ENCODE results near the gene SETD4. TPM values are rescaled to one million over a fixed set of nuclear protein-coding genes. Genes with fewer than 3 reads are reported as not detected.

SETD4 gene
- total RNA-seq, 2 donors from 2014 or later, result 18.2 to 29.1 TPM

DNA sequence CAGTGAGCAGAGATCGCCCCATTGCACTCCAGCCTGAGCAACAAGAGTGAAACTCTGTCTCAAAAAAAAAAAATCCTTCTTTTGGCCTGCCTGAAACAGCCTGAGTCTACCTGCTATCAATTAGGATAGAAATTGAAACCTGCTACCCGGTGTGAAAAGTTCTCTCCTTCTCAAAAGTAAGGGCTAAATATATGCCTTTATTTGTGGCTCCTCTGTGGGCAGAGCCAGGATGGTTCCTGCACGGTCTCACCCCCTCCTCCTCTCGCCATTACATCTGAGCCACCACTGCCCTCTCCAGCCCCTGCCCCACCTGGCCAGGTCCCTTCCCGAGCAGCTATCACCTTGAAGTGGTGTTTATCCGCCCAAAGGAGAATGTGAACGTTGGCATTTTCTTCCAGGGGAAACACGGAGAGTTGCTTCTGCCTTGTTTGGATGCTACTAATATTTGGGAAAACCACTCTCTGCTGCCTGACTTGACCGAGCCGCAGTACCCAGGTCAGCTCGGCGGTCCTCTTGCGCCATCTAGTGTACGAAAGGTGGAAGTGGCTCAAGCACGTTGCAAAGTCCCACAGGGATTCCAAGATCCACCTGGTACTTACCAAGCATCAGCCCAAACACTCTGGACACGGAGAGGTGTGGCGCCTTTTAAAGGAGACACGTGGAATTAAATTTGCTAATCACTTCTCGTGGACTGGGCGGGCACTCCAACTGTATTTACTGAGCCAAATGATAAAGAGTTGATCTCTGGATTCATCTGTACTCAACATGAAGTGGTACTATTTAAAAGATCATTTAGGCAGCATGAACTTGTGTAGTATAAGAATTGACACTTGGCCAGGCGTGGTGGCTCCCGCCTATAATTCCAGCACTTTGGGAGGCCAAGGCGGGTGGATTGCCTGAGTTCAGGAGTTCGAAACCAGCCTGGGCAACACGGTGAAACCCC lies 31.9 kb downstream of the SETD4 start:
- ATAC-seq, result peak; percentile 78 to 86
- H3K27ac Mint-ChIP-seq, result no peak overlapping the region
- no peak overlapping the region for H3K4me3 Mint-ChIP-seq
- H3K9me3 Mint-ChIP-seq, result no peaks in the 10 kb centered on the region
- H3K27me3 Mint-ChIP-seq, result no peaks in the 10 kb centered on the region
- peak; percentile 83 for DNase-seq (ENCODE audit: low spot score)
- no peaks in the 10 kb centered on the region for H3K36me3 Mint-ChIP-seq
- H3K4me1 Mint-ChIP-seq (ENCODE audit: low read depth in 2 of 2), result peaks cover 5 to 6% of the 10 kb centered on the region in 2 donors

GRCh38 chr21:36027347-36027746 lies 33.0 kb downstream of the SETD4 start:
- Mint-ChIP-seq H3K27me3 (no peaks in the 10 kb centered on the region), H3K9me3 (no peaks in the 10 kb centered on the region), H3K4me3 (no peak overlapping the region), H3K36me3 (no peaks in the 10 kb centered on the region), H3K27ac (no peak overlapping the region), H3K4me1 (ENCODE audit: low read depth in 2 of 2) (peaks cover 5 to 6% of the 10 kb centered on the region in 2 donors)
- ATAC-seq (no peak), DNase-seq (ENCODE audit: low spot score) (no peak)

DNA sequence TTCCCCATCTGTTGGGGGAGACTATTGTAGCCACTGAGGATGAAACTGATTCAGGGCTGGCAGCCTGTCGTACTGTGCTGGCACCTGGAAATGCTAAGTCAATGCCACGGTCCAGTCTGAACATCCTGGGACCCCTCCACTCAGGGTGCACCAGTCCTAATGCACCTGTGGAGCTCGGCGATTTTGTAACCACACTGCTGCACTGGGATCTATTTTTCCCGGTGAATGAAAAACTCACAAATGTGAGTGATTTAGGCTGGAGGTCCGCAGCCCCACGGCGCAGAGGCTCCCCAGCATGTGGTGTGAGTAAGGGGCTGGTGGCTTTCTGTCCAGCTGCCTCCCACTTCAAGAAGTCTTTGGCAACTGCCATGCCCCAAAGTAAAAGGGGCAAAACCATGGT lies 35.5 kb downstream of the SETD4 start:
- H3K4me1 Mint-ChIP-seq (ENCODE audit: low read depth in 2 of 2), result peaks cover 5 to 6% of the 10 kb centered on the region in 2 donors

DNA sequence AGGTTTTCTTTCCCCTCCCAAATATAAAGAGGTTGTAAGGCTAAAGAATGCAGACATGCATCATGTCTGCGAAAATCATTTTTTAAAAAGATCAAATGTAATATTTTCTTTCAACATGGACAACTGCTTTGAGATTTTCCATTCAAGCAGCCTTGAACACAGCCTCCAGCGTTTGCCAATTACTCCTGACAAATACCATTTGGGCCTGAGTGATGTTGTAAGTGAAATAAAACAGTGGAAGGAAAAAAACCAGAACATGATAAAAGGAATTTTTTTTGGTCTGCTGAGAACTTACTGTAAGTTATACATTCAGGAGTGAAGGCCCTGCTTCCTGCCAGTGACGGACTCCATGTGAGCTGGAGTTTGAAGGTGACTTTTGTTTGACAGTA lies 37.2 kb downstream of the SETD4 start:
- no peak for ATAC-seq

More for the DNA sequence above, 35.5 kb downstream of the SETD4 start:
- ATAC-seq (no peak), DNase-seq (ENCODE audit: low spot score) (no peak)
- Mint-ChIP-seq H3K27me3 (no peaks in the 10 kb centered on the region), H3K9me3 (no peaks in the 10 kb centered on the region), H3K4me3 (no peak overlapping the region), H3K36me3 (no peaks in the 10 kb centered on the region), H3K27ac (no peak overlapping the region)

DNA sequence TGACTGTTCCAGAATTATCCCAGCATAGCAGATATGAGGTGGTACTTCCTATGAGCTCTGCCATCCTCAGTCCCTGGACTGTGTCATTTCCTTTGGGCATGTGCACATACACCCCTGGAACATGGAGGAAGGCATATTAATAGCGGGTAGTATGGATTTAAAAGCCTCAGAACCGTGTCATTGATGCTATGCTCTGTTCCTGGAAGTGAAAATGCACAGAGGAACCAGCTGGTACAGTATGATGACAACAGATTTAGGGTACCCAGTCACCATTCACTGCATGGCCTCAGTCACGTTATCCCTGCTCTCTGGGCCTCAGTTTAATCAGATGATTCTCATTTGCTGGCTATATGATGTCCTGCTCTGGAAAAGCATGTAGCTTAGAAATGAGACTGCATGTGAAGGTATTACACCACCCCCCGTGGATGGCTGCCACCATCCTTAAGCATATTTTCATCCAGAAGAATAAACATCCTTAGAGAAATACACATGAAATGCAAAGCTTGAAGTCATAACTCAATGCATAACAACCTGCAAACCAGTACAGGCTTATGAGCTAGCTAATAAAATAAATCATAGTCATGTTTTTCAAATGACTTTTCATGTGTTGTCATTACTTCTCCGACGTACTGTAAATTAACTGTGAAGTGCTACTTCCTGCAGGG lies 37.8 kb downstream of the SETD4 start:
- ATAC-seq (no peak), DNase-seq (ENCODE audit: low spot score) (no peak)
- no peak overlapping the region for H3K27ac Mint-ChIP-seq
- H3K4me3 Mint-ChIP-seq, result no peak overlapping the region
- no peaks in the 10 kb centered on the region for H3K36me3 Mint-ChIP-seq
- H3K4me1 Mint-ChIP-seq (ENCODE audit: low read depth in 2 of 2), result no peaks in the 10 kb centered on the region
- no peaks in the 10 kb centered on the region for H3K9me3 Mint-ChIP-seq
- H3K27me3 Mint-ChIP-seq, result no peaks in the 10 kb centered on the region

More for the DNA sequence above, 37.2 kb downstream of the SETD4 start:
- Mint-ChIP-seq H3K36me3 (no peaks in the 10 kb centered on the region), H3K9me3 (no peaks in the 10 kb centered on the region), H3K27me3 (no peaks in the 10 kb centered on the region), H3K4me3 (no peak overlapping the region), H3K4me1 (ENCODE audit: low read depth in 2 of 2) (no peaks in the 10 kb centered on the region), H3K27ac (no peak overlapping the region)
- DNase-seq (ENCODE audit: low spot score), result no peak

DNA sequence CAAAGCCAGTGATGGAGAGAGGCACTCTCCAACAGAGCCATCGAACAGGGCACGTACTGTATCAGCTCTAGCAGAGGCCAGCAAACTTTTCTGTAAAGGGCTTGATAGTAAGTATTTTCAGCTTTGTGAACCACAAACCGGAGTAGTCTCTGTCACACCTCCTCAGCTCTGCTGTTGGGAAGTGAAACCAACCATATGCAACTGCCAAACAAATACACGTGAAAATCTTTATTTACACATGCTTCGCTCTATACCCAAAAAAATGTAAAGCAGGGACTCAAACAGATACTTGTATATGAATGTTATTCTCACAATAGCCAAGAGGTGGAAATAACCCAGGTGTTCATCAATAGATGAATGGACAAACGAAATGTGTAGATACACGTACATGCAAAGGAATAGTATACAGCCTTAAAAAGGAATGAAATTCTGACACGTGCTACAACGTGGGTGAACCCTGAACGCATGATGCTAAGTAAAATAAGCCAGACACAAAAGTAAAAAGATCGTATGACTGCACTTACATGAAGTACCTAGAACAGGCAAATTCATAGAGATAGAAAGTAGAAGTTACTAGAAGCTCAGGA lies 39.0 kb downstream of the SETD4 start:
- H3K9me3 Mint-ChIP-seq, result no peaks in the 10 kb centered on the region
- H3K27me3 Mint-ChIP-seq, result no peaks in the 10 kb centered on the region
- H3K27ac Mint-ChIP-seq, result no peak overlapping the region
- ATAC-seq, result no peak
- no peak for DNase-seq (ENCODE audit: low spot score)
- no peak overlapping the region for H3K4me3 Mint-ChIP-seq
- H3K4me1 Mint-ChIP-seq (ENCODE audit: low read depth in 2 of 2), result no peaks in the 10 kb centered on the region
- H3K36me3 Mint-ChIP-seq, result no peaks in the 10 kb centered on the region

DNA sequence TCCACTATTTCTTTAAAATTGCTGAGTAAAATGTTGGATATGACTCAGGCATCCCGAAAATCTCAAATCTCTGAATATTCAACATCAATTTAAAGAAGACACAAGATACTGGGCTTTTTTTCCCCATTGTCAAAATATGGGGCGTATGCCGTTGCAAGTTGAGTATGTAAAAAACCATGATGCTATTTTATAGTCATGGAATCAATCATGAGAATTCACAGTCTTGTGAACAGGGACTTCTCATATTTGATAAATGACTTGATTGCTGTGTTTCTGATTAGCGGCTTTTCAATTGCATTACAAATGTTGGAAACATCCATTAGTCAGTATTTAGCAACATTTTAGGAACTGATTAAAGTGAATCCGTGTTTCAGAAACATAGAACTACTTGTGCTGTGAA lies 45.3 kb downstream of the SETD4 start:
- no peaks in the 10 kb centered on the region for H3K9me3 Mint-ChIP-seq
- H3K27me3 Mint-ChIP-seq, result peaks cover 12 to 14% of the 10 kb centered on the region in 2 donors
- H3K4me3 Mint-ChIP-seq, result no peak overlapping the region
- no peak for DNase-seq (ENCODE audit: low spot score)
- no peaks in the 10 kb centered on the region for H3K36me3 Mint-ChIP-seq
- no peak overlapping the region for H3K27ac Mint-ChIP-seq
- no peak for ATAC-seq
- no peaks in the 10 kb centered on the region for H3K4me1 Mint-ChIP-seq (ENCODE audit: low read depth in 2 of 2)

DNA sequence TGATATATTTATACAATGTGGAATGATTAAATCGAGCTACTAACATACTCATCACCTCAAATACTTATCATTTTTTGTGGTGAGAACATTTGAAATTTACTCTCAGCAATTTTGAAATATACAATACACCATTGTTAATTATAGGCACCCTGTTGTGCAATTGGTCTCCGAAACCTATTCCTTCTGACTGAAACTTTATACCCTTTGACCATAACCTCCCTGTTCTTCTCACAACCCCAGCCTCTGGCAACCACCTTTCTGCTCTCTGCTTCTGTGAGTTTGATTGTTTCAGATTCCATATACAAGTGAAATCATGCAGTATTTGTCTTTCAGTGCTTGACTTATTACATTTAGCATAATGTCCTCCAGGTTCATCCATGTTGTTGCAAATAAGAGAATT lies 49.5 kb downstream of the SETD4 start:
- H3K27ac Mint-ChIP-seq, result no peak overlapping the region
- H3K27me3 Mint-ChIP-seq, result peaks cover 14 to 22% of the 10 kb centered on the region in 2 donors
- ATAC-seq (no peak), DNase-seq (ENCODE audit: low spot score) (no peak)
- no peaks in the 10 kb centered on the region for H3K36me3 Mint-ChIP-seq
- no peaks in the 10 kb centered on the region for H3K9me3 Mint-ChIP-seq
- no peak overlapping the region for H3K4me3 Mint-ChIP-seq
- no peaks in the 10 kb centered on the region for H3K4me1 Mint-ChIP-seq (ENCODE audit: low read depth in 2 of 2)

GRCh38 chr21:36008505-36008904 lies 51.8 kb downstream of the SETD4 start:
- Mint-ChIP-seq H3K36me3 (no peaks in the 10 kb centered on the region), H3K4me1 (ENCODE audit: low read depth in 2 of 2) (no peaks in the 10 kb centered on the region), H3K27me3 (peaks cover 7 to 19% of the 10 kb centered on the region in 2 donors), H3K27ac (no peak overlapping the region), H3K9me3 (no peaks in the 10 kb centered on the region), H3K4me3 (no peak overlapping the region)
- DNase-seq (ENCODE audit: low spot score) (no peak), ATAC-seq (no peak)

- no peaks in the 10 kb centered on the region for H3K36me3 Mint-ChIP-seq
- ATAC-seq, result no peak
- H3K9me3 Mint-ChIP-seq, result no peaks in the 10 kb centered on the region
- peaks cover 0 to 15% of the 10 kb centered on the region in 2 donors for H3K27me3 Mint-ChIP-seq
- no peak overlapping the region for H3K27ac Mint-ChIP-seq
- no peaks in the 10 kb centered on the region for H3K4me1 Mint-ChIP-seq (ENCODE audit: low read depth in 2 of 2)
- no peak for DNase-seq (ENCODE audit: low spot score)
- no peak overlapping the region for H3K4me3 Mint-ChIP-seq
Observed at GRCh38 chr21:36005879-36006400, 54.4 kb downstream of the SETD4 start.

- H3K4me3 Mint-ChIP-seq, result no peak overlapping the region
Observed at GRCh38 chr21:36005018-36005417, 55.3 kb downstream of the SETD4 start.

DNA sequence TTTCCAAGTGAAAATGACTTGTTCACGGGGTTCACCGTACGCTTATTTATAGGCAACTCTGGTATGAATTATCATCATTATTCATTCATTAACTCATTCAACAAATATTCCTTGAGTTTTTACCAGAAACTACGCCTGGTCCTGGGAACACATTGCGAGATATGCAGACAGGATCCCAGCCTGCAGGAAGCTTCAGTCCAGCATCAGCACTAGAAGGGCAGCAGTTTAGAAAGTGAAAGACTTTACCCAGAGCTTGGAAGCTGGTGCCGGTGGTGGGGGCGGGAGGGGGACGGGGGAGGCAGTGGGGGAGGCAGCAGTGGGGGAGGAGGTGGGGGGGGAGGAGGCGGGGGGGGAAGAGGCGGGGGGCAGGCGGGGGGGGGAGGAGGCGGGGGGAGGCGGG lies 55.9 kb downstream of the SETD4 start:
- no peaks in the 10 kb centered on the region for H3K36me3 Mint-ChIP-seq
- H3K27ac Mint-ChIP-seq, result no peak overlapping the region
- peaks cover 14 to 20% of the 10 kb centered on the region in 2 donors for H3K27me3 Mint-ChIP-seq
- H3K4me1 Mint-ChIP-seq (ENCODE audit: low read depth in 2 of 2), result no peaks in the 10 kb centered on the region
- H3K4me3 Mint-ChIP-seq, result no peak overlapping the region
- no peak for DNase-seq (ENCODE audit: low spot score)
- no peaks in the 10 kb centered on the region for H3K9me3 Mint-ChIP-seq
- no peak for ATAC-seq

More at GRCh38 chr21:36005018-36005417, 55.3 kb downstream of the SETD4 start:
- H3K27ac Mint-ChIP-seq, result no peak overlapping the region
- H3K36me3 Mint-ChIP-seq, result no peaks in the 10 kb centered on the region
- H3K4me1 Mint-ChIP-seq (ENCODE audit: low read depth in 2 of 2), result no peaks in the 10 kb centered on the region
- no peaks in the 10 kb centered on the region for H3K9me3 Mint-ChIP-seq
- ATAC-seq (no peak), DNase-seq (ENCODE audit: low spot score) (no peak)
- peaks cover 8 to 15% of the 10 kb centered on the region in 2 donors for H3K27me3 Mint-ChIP-seq

DNA sequence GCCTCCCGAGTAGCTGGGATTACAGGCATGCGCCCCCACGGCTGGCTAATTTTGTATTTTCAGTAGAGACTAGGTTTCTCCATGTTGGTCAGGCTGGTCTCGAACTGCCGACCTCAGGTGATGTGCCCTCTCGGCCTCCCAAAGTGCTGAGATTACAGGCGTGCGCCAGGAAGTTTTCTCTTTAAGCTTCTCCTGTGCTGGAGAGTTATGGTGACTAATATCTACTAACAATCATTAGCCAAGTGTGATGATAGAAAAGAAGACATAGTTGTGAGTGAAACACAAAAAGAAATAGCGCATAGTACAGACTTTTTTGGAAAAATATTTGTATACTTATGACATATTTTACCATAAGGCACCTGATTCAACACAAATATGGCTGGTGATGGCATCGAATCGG lies 56.5 kb downstream of the SETD4 start:
- ATAC-seq (no peak), DNase-seq (ENCODE audit: low spot score) (no peak)
- H3K4me3 Mint-ChIP-seq, result no peak overlapping the region
- H3K9me3 Mint-ChIP-seq, result no peaks in the 10 kb centered on the region
- peaks cover 18 to 20% of the 10 kb centered on the region in 2 donors for H3K27me3 Mint-ChIP-seq
- no peak overlapping the region for H3K27ac Mint-ChIP-seq
- no peaks in the 10 kb centered on the region for H3K36me3 Mint-ChIP-seq
- H3K4me1 Mint-ChIP-seq (ENCODE audit: low read depth in 2 of 2), result no peaks in the 10 kb centered on the region

DNA sequence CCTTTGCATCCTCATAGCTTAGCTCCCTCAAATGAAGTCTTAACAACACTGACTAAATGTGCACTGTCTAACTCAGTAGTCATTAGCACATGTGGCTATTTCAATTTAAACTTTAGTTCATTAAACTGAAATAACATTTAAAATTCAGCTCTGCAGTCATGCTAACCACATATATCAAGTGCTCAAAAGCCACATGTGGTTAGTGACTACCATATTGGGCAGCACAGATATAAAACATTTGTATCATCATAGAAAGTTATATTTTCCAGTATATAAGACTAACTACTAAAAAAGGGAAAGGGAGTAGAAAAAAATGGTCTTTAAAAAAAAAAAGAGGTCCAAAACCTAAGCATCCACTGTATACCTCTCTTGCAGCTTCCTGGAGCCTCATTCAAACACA lies 64.1 kb downstream of the SETD4 start:
- Mint-ChIP-seq H3K27ac (no peak overlapping the region), H3K4me1 (ENCODE audit: low read depth in 2 of 2) (no peaks in the 10 kb centered on the region), H3K9me3 (no peaks in the 10 kb centered on the region), H3K36me3 (no peaks in the 10 kb centered on the region), H3K4me3 (no peak overlapping the region), H3K27me3 (peaks cover 20 to 31% of the 10 kb centered on the region in 2 donors)
- DNase-seq (ENCODE audit: low spot score) (no peak), ATAC-seq (no peak)
